GM13977 (cell line): ENCODE data around the gene GNG14.

Experiments used
- DNase-seq: peaks from one replicate; pipeline ENCODE4 v3.0.0; 2012; ENCODE audit warnings: low spot score
- CTCF ChIP-seq: IDR thresholded peaks from 2 replicates; pipeline ENCODE4 v1.5.1; 2012; ENCODE audit warnings: mild to moderate bottlenecking, control low read depth; ENCODE audit not compliant: insufficient read depth; ENCODE audit errors: extremely low read depth, missing control alignments
- in situ Hi-C: fragments of 300-500 bp; cut with MboI; formaldehyde crosslinking; loops from one replicate; pipeline ENCODE4 v1.12.0; 2022; ENCODE audit warnings: low sequenced_read_pairs, low pct_unique_long_range_greater_than_20kb, mixed read lengths, inconsistent platforms; ENCODE audit not compliant: unreplicated experiment

The GNG14 gene

GRCh38 chr19:12666265-12667048, 21.3 kb upstream of the GNG14 start, which contains the start of the genes MAN2B1 and WDR83:
MAN2B1 (minus strand) TSS chr19:12666742; CDS start chr19:12666701, 41 bp downstream.
WDR83 (plus strand) TSS chr19:12666807; CDS start chr19:12669791, 2,984 bp downstream.
- no peak for TF ChIP-seq CTCF
- peak; percentile 94 for DNase-seq
- in situ Hi-C loops: no loop called here

GRCh38 chr19:12667731-12668302, 20.0 kb upstream of the GNG14 start:
- no peak for DNase-seq
- no peak for TF ChIP-seq CTCF
- in situ Hi-C loops: no loop called here

- no peak for TF ChIP-seq CTCF
- DNase-seq: no peak
- in situ Hi-C loops: no loop called here
Measured at GRCh38 chr19:12668346-12668745, 19.5 kb upstream of the GNG14 start.

- in situ Hi-C loops: no loop called here
- TF ChIP-seq CTCF: no peak
- DNase-seq: peak; percentile 59
Measured at GRCh38 chr19:12668932-12669269, 18.9 kb upstream of the GNG14 start.

- no peak for TF ChIP-seq CTCF
- DNase-seq: peak; percentile 84
- in situ Hi-C loops: loop anchor here (10.0 kb wide), 1 partner anchor 105 kb away; no protein-coding TSS in a partner anchor
Measured at GRCh38 chr19:12669270-12670158, 18.3 kb upstream of the GNG14 start.
